NB4 (cell line): ENCODE data around the gene SLC28A3.
A peak's percentile ranks its signal among the peaks of the same experiment; 100 is the strongest.

Source experiments
- DNase-seq: peaks from one replicate; pipeline ENCODE4 v3.0.0; 2010; ENCODE audit warnings: low read depth
- H3K4me3 ChIP-seq: one replicate; pipeline ENCODE4 v1.5.1; 2011; ENCODE audit warnings: mild to moderate bottlenecking, low read depth, low read length, moderate library complexity
- MYC ChIP-seq: IDR thresholded peaks from 2 replicates; pipeline ENCODE4 v1.6.1; 2011; ENCODE audit warnings: low read depth, low read length
- POLR2A ChIP-seq: IDR thresholded peaks from 2 replicates; pipeline ENCODE4 v1.6.1; 2011; ENCODE audit warnings: mild to moderate bottlenecking; ENCODE audit not compliant: insufficient read length; ENCODE audit errors: extremely low read depth
- TF ChIP-seq, protein P1 (sequence below): IDR thresholded peaks from one replicate; pipeline ENCODE4 v1.5.1; 2012; ENCODE audit warnings: low read depth, low read length
- TF ChIP-seq, protein P2 (sequence below): IDR thresholded peaks from 2 replicates; pipeline ENCODE4 v1.6.1; 2011; ENCODE audit warnings: low read depth, low read length

The SLC28A3 gene

DNA sequence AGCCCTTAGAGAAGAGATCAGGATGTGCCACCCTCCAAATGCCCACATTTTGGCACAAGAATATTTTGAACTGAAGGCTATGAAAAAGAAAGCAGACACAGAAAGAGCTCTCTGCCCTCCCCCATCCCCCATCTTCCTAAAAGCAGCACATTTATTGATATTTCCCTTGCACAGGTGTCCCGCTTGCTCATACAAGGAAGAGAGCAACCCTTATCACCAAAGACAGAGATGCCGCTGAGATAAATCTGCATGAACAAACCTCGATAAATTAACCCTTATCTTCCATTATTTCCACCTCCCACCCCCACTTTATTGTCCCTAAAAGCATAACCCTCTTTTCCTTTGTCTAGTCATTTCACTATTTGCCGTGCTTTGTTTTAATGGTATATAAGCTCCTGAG, 1.8 kb downstream of the SLC28A3 start:
- DNase-seq = no peak
- TF ChIP-seq POLR2A (no peak), MYC (no peak)
- TF ChIP-seq, protein P1, sequence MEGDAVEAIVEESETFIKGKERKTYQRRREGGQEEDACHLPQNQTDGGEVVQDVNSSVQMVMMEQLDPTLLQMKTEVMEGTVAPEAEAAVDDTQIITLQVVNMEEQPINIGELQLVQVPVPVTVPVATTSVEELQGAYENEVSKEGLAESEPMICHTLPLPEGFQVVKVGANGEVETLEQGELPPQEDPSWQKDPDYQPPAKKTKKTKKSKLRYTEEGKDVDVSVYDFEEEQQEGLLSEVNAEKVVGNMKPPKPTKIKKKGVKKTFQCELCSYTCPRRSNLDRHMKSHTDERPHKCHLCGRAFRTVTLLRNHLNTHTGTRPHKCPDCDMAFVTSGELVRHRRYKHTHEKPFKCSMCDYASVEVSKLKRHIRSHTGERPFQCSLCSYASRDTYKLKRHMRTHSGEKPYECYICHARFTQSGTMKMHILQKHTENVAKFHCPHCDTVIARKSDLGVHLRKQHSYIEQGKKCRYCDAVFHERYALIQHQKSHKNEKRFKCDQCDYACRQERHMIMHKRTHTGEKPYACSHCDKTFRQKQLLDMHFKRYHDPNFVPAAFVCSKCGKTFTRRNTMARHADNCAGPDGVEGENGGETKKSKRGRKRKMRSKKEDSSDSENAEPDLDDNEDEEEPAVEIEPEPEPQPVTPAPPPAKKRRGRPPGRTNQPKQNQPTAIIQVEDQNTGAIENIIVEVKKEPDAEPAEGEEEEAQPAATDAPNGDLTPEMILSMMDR = no peak
- TF ChIP-seq, protein P2, sequence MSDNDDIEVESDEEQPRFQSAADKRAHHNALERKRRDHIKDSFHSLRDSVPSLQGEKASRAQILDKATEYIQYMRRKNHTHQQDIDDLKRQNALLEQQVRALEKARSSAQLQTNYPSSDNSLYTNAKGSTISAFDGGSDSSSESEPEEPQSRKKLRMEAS = no peak

DNA sequence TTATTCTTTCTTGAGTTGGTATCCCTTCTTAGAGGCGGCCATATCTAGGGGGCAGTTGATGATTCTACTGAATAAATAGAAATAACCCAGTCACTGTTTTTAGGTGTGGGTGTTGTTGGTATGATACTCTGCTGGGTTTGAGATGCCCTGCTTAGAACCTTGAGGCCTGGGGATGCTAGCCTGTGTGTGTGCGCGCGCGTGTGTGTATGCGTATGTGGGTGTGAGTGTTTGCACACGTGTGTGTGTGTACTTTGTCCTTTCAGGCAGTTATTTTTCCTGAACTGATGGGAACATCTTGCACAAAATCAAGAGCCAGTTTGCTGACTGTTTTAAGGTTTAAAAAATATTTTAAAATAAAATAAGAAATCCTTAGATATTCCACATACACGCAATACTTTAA, 3.3 kb downstream of the SLC28A3 start:
- TF ChIP-seq, protein P1 = no peak
- TF ChIP-seq, protein P2 = no peak
- TF ChIP-seq MYC (no peak), POLR2A (no peak)
- no peak for DNase-seq
- no peak overlapping the region for H3K4me3 ChIP-seq

More for the DNA sequence above, 1.8 kb downstream of the SLC28A3 start:
- no peak overlapping the region for H3K4me3 ChIP-seq

DNA sequence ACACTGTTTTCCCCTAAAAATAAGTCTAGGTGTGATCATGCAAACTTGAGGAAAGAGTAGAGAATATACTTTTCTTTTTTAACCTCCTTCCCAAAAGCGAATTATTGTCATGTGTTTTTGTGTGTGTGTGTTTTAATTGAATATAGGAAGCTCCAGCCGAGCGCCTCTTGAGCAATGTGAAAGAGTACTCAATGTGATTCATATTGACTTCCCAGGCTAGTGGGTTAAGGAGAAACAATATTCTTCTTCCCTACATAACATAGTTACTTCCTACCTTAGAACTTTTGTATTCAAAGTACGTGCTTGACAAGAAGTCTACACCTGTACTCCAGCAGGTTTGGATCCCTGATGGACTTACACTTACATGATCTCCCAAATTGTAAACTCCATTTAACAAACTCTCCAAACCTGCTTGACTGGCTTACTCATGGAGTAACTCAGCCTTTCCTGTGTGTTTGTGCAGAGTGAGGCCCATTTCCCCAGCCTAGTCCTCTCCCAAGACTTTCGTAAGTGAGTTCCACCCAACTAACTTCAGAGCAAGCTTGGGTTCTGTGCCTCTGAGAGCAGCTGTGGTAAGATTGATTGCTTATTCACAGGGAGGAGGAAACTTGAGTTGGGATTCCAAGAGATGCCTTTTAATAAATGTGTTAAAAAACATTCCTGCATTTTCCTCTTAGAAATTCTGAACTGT, 9.3 kb downstream of the SLC28A3 start:
- peak; percentile 66 for DNase-seq
- TF ChIP-seq, protein P1 = no peak
- TF ChIP-seq, protein P2 = no peak
- TF ChIP-seq POLR2A = no peak
- no peak for TF ChIP-seq MYC

DNA sequence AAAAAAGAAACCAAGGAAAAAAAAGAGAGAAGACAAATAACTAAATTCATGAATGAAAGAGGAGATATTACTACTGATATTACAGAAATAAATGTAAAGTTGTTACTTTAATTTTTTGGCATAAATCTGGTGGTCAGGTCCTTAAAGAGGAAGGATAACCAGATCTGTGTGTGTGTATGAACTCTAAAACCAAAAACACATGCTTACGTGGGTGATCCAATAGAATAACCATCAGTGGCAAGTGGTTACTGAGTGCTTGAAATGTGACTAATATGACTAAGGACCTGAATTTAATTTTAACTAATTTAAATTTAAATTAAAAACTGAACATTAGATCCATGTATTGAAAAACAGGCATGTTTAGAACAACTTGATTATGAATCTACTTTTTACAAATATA, 10.3 kb downstream of the SLC28A3 start:
- H3K4me3 ChIP-seq = no peak overlapping the region
- no peak for DNase-seq
- TF ChIP-seq MYC (no peak), POLR2A (no peak)
- TF ChIP-seq, protein P2 = no peak
- TF ChIP-seq, protein P1 = no peak

More for the DNA sequence above, 9.3 kb downstream of the SLC28A3 start:
- no peak overlapping the region for H3K4me3 ChIP-seq

DNA sequence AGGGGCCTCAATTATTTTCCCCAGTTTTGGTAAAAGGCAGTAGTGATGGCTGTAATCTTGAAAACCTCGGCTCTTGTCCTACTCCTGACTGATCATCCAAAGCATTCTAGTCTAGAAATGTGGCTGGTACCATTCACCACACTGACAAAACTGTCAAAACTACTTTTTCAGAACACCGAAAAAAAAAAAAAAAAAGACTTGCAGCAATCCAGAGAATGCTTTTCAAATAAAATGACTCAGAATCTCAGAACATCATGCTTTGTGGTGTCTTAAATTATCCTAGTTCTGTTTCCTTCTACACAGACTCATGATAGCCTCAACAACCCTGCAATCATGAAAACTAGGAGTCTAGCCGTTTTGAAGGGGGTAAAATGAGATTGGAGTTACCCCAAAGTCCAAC, 13.4 kb downstream of the SLC28A3 start:
- DNase-seq = no peak
- TF ChIP-seq, protein P2 = no peak
- H3K4me3 ChIP-seq = no peak overlapping the region

DNA sequence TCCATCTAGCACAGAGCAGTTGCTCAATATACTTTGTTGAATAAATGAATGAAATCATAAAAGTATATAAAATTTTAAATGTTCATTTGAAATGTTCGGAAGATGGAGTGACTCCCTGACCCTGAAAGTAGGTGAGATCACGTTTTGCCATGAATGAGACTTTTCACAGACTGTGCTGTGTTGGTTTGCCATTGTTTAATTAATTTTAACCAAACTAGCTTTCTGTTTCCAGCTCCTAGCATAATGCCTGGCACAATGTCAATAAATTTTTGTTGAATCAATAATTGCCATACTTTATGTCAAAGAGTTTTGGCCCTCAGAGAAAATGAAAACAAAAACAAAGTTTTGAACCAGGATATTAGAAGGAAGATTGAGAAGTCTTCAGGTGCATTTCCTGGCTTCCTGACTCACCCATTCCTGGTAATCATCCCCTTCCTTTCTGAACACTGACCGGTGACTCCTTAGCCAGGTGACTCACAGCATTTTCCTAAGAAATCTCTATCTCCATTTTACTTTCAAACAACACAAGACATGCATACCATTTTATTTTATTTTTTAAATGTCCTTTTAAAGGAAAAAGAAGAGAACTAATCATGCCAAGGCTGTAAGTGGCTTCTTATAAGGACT, 15.1 kb downstream of the SLC28A3 start:
- DNase-seq = no peak
- no peak overlapping the region for H3K4me3 ChIP-seq
- no peak for TF ChIP-seq MYC
- TF ChIP-seq, protein P1 = no peak
- TF ChIP-seq, protein P2 = no peak
- TF ChIP-seq POLR2A = no peak
